HG03097 (cell line): ENCODE results near the gene IGLL5.
"Not testable (repeated sequence)": the region's sequence is repeated elsewhere in the genome, so short reads cannot be mapped to it uniquely, and the experiment has no call there.

Source experiments
- ATAC-seq: cut with Tn5 transposase; IDR thresholded peaks from one replicate; pipeline ENCODE4 v1.9.1; 2021; ENCODE audit not compliant: unreplicated experiment, low FRiP score

The IGLL5 gene

DNA sequence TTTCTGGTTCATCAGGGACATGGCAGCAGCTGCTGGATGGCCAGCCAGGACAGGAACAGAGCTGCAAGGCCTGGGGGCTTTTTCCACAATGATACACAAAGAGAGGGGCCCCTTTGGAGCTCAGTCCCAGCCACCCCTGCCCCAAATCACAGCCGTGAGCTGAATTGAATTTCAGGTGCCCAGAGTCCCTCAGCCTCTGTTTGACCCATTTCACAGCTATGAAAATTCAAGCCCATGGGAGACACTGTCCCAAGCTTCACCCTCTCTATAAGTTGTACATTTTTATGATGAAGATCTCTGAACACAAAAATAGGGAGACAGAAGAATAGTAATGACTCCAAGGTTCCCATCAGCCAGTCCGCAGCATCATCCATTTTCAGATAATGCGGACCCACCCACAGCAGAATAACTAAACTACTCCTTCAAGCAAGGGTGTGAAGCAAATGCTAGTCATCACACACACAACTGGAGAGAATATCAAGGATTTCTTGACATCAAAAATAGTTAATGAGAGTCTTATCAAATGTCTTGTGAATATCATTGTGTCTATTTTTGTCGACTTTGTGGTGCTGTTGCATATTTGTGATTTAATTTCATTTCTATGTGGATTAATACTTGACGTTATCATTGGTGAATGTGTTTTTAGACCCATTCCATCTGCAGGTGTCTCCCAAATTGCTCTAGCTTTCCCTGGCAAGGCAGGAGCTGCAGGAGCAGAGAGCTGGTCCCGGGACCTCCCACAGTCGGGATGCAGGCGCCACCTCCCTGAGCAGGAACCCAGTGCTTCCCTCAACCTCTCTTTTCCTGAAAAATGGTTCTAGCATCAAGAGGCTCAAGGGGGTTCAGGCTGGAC lies 24.7 kb downstream of the IGLL5 start:
- no peak for ATAC-seq

DNA sequence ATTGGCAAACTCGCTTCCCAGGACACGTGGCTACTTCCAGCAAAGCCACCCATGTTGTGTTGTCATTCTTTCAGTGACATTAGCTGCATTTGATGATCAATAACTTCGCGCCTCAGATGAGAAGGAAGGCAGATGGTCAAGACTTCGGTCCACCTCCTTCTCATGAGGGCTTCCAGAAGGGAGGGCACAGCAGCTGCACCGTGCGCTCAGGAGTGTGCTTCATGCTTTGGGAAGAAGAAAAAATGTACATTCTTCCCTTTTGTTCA lies 25.3 kb downstream of the IGLL5 start:
- no peak for ATAC-seq

DNA sequence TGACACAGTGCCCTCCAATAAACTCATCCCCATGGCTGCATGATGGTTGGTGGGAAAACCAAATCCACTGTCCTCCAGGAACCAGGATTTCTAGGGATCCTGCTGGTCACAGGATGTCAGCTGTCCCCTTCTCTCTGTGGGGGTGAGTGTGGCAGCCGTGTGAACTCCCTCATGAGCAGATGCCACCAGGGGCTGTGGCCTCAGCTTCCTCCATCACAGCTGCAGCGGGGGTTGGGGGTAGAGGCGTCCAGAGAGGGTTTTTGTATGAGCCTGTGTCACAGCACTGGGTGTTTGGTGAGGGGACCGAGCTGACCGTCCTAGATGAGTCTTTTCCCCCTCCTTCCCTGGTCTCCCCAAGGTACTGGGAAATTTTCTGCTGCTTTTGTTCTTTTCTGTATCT lies 26.4 kb downstream of the IGLL5 start:
- no peak for ATAC-seq

DNA sequence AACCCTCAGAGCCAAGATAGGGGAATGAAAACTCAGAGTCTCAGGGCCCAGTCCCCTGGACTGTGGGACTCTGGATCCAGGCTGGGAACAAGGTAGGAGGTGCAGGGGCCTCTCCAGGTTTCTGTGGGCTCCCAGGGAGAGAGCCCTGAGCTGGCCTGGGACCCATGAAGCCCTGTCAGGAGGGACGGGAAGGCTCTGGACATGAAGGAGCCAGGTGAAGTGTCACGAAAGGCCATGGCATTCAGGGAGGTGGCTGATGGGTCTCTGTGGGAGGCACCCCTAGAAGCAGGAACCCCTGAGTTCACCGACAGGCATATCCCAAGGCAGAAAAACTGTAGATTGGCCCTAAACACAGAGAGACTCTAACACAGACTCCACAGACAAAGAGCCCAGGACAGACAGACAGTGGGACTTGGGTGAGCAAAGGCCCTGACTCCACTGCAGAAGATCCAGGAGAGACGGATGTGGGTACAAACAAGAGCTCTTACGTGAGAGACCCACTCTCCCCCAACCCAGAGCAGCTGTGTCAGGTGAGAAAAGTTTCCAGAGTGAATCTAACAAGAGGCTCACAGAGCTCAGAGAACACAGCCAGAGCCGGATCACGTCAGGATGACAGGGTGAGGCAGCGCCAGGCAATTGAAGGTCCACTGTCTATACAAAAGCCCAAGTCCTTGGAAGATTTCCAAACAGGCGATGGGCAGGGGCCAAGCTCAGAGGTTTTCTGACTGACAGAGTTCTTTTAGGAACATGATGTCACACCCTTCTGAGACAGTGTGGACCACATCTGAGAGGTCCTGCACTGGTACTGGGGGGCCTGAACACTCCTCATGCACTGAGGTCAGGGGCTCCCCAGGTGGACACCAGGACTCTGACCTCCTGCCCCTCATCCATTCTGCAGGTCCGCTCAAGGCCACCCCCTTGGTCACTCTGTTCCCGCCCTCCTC lies 27.4 kb downstream of the IGLL5 start:
- no peak for ATAC-seq

DNA sequence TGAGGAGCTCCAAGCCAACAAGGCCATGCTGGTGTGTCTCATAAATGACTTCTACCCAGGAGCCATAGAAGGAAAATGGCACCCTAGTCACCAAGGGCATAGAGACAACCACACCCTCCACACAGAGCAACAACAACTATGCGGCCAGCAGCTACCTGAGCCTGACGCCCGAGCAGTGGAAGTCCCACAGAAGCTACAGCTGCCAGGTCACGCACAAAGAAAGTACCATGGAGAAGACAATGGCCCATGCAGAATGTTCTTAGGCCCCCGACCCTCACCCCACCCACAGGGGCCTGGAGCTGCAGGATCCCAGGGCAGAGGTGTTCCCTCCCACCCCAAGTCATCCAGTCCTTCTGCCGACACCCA lies 28.0 kb downstream of the IGLL5 start:
- no peak for ATAC-seq

DNA sequence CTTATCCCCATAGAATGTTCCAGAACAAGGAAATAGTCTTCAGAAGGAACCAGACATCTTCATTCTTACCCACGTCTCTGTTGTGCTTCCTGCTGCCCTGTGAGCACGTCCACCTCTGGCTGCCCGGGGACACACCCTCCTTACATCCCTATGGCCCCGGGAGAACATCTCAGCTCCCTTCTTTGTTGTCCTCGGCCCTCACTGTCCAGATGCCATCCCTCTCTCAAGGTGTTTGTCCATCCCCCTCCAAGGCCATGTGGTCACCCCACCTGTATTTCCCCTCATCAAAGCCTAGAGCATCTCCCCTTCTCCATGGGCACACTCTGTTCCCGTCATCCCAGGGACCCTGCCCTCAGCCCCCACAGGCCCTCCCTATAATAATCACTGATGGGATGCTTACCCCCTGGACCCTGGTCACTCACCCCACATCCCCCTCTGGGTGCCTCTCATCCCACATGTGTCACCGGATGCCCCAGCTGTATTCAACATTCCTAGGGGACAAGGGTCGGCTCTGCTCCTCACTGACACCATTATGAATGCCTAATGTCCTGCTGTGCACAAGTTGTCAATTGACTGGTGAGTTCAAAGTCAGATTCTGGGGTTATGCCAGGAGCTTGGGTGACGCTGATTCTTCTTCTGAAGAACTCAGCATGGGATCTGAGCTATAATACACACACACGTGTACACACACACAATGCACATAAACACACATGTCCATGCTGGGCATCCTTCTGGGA lies 28.8 kb downstream of the IGLL5 start:
- no peak for ATAC-seq

DNA sequence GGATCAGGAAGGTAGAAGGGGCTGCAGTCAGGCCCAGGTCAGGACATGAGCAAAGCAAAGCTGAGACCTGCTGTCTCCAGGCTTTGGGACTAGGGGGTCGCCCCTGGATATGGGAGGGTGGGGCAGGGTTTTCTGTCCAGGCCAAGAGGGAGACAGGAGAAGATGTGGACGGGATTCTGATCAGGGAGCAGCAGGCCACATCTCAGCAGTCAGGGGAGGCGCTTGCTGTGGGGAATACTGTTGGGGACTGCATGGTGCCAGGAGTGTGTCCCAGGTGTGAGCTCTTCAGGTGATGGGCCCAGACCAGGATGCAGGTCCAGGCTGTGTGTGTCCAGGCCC lies 29.3 kb downstream of the IGLL5 start:
- no peak for ATAC-seq

DNA sequence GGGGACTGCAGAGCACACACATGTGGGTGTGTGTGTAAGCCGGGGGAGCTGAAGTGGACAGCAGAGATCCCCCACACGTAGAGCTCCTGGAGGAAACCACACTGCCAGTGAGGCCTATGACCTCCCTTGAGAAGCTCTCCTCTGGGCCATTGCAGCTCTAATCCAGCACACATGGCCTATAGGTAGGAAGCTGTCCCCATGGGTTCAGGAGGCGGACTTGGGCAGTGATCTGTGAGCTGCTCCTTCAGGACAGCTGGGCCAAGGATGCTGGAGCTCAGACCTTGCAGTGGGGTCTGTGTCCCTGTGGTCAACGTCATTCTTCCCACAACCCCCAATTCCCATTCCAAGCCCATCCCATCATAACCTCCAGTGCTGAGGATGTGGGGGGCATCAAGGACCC lies 29.8 kb downstream of the IGLL5 start:
- ATAC-seq: no peak

DNA sequence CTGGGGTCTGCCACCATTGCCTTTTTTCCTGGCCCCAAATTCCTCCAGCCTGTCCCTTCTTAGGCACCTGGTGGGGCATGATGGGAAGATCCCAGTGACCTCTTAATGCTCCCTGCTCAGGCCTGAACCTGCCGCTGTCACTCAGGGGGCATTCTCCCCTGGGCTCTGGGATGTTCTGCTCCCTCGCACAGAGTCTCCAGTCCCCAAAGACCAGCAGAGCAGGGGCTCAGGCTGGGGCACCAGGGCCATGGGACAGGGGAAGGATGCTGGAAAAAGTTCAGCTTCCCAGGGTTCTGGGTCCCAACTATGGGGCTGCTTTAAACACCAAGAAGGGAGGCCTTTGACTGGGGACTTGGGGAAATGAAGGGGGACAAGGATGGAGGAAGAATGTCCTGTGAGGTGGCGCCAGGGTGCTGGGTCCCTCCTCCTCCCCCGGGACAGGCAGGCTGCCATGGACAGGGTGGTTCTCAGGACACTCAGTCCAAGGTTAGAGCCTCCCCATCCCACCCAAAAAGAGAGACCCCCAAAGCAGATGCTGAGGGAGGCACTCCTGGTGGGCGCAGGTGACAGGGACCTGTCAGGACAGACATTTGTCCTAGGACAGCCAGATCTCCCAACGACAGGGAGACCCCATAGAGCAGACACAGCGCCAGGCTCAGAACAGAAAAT lies 30.8 kb downstream of the IGLL5 start:
- ATAC-seq: no peak

DNA sequence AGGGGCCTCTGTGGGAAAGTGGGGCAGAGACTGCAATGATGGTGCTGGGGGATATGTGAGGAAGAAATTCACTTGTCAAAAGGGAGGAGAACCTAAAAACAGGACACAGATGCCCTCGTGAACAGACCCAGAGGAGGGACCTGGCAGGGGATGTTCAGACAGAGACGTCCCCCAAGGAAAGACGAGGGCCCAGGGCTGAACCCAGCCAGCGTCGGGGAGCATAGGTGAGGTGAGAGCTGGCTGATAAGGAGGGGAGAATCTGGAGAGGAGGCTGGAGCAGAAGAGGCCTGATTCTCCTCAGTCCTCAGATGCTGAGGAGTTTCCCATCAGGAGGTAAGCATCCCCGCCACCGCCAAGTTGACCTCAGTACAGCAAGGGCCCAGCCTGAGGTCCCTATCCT lies 31.4 kb downstream of the IGLL5 start:
- no peak for ATAC-seq

DNA sequence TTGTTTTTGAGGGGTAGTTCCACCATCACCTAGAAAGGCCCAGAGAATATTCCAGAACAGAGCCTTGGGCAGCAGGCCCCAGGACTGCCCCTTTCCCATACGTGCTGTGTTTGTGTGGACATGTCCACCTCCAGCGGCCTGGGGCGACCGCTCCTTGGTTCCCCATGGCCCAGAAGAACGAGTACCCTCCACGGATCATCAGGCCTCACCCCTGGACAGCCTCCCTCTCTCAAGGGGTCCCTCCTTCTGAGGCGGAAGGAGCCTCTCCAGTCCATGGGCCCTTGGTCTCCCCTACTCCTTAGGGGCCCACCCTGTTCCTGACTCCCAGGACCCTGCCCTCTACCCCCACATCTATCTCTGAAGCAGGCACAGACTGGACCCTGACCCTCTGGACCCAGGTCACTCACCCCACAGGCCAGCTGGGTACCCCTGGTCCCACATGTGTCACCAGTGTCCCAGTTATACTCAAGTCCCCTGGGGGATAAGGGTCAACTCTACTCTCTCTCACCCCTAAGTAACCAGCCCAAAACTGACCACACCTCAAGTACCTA lies 32.6 kb downstream of the IGLL5 start:
- no peak for ATAC-seq

DNA sequence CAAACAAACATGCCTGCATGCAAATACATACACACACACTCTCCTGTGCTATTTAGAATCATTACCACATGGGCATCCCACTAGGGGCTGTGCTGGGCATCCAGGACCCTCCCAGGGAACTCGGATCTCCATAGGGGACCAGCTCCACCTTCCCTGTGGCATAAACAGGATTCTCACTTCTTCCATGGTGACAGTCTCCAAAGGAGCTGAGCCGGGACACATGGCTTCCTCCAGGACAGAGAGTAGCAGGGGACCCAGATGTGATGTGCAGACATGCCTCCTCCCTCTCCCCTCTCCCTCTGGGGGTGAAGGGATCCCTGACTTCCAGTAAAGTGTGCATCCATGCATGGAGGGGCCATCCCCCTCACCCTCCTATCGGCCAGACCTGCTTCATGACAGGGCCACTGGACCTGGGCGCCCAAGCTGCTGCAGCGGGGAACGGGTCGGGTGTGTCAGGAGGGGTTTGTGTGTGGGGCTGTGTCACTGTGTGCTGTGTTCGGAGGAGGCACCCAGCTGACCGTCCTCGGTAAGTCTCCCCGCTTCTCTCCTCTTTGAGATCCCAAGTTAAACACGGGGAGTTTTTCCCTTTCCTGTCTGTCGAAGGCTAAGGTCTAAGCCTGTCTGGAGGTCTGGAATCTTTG lies 33.4 kb downstream of the IGLL5 start:
- no peak for ATAC-seq

DNA sequence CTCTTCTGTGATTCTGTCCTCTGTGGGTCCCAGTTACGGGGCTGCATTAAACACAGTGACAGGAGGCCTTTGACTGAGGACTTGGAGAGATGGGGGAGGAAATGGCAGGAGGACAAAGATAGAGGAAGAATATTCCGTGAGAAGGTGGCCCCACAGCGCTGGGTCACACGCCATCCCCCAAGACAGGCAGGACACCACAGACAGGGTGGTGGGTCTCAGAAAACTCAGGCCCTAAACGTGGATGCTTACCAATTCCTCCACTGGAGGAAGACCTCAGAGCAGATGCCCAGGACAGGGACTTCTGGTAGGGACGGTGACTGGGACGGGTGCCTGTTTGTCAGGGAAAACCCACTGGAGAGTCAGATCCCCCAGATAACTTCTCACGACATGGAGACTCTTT lies 34.0 kb downstream of the IGLL5 start:
- no peak for ATAC-seq

DNA sequence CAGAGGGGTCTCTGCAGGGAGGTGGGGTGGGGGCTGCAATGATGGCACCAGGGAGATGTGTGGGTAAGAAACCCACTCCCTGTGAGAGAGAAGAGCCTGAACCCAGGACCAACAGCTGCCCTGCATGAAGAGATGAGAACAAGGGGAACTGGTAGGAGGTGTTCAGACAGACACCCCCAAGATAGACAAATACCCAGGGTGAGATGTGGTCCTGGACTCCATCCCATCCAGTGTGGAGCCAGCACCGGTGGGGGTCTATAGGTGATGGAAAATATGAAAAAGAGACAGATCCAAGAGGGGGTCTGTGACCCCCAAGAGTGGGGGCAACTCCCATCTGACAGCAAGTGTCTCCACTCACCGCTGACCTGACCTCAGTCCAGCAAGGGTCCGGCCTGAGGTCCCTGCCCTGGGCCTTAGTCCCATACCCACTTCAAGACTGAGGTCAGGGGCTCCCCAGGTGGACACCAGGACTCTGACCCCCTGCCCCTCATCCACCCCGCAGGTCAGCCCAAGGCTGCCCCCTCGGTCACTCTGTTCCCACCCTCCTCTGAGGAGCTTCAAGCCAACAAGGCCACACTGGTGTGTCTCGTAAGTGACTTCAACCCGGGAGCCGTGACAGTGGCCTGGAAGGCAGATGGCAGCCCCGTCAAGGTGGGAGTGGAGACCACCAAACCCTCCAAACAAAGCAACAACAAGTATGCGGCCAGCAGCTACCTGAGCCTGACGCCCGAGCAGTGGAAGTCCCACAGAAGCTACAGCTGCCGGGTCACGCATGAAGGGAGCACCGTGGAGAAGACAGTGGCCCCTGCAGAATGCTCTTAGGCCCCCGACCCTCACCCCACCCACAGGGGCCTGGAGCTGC lies 34.7 kb downstream of the IGLL5 start:
- not testable (repeated sequence) for ATAC-seq

DNA sequence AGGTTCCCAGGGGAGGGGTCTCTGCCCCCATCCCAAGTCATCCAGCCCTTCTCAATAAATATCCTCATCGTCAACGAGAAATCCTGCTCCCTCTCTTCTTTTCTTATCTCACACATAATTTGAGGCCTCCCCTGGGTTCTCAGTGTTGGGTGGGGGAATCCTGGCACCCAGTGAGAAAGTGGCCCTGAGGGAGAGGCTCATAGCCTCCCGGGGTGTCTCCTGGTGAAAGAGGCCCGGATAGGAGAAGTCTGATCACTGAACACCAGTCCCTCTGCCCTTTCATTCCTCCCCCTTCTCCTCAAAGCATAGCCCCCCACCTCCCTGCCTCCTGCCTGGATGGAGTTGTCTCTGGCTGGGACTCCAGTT lies 35.3 kb downstream of the IGLL5 start:
- no peak for ATAC-seq

DNA sequence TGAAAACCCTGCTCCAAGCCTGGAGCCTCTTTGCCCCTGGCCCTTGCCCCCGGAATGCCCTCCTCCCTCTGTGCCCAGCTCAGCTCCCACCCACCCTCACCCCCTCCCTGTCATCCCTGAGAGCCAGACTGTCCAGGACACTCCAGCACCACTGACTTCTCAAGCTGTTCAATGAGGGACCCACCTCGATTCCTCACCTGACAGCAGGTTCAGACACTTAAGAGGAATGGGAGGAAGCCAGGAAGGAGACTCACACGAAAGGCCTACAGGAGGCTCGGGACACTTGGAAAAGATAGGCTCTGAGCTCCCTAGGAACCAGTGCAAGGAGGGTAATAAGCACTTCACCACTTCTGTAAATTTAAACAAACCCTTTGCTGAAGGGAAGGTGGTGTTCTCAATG lies 35.8 kb downstream of the IGLL5 start:
- ATAC-seq: no peak

DNA sequence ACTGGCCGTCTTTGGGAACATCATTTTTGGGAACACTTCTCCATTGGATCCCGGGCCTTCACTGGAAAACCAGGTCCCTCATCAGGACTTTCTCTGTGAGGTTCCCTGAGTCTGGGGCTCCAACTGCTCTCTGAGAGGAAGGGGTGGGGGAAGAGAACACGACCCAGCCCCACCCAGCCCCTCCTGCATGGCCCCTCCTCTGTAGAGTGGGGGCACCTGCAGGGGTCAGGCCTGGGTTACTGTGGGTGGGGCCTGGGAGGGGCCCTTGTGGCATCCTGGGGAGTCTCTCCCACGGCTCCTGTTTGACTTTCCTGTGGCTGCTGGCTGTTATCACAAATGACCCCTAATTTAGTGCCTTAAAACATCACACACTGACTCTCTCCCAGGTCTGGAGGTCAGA lies 36.3 kb downstream of the IGLL5 start:
- ATAC-seq: no peak

DNA sequence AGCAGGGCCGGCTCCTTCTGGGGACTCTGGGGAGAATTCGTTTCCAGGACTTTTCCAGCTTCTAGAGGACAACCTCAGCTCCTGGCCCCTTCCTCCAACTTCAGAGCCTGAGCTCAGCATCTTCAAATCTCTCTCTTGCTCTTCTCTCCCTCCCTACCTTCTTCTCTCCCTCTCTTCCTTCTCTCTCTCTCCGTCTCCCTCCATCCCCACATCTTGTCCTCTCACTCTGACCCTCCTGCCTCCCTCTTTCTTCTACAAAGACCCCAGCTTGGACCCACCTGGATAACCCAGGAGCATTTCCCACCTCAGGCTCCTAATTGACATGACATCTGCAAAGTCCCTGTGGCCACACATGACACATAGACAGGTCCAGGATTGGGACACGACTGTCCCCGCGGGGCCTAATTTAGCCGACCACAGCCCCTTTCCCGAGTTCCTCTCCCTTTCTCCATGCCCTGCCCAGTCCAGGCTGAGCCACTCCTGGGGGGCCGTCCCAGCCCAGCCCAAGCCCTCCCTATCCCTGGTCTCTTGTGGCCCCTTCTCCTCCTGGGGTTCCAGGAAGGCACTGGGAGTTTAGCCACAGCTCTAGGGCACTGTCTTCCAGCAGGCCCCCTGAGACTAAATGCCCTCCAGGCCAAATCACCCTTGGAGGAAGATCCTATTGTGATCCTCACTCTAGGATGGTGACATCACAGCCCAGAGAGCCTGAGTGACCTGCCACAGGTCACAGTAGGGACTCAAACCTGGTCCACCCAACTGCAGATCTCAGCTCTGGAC lies 36.9 kb downstream of the IGLL5 start:
- ATAC-seq: no peak
